Liver (tissue), 9 donors: ENCODE measurements around the gene LIMS2. TPM values are rescaled to one million over a fixed set of nuclear protein-coding genes. Genes with fewer than 3 reads are reported as not detected.

Experiments
- DNase-seq: peaks from one replicate; pipeline ENCODE4 v3.0.0-alpha.2; 2017; ENCODE audit warnings: low spot score
- H3K27ac ChIP-seq, 2 donors: one replicate each; pipeline ENCODE4 v1.7.0; 2013; ENCODE audit warnings: inconsistent platforms in 2 of 2, low read length in 2 of 2, control low read depth in 1 of 2, low read depth in 1 of 2, mild to moderate bottlenecking in 1 of 2
- H3K27me3 ChIP-seq, 4 donors: one replicate each; pipeline versions ENCODE4 v1.6.1 to v1.7.0; 2013; ENCODE audit warnings: low read length in 3 of 4, inconsistent platforms in 1 of 4, mild to moderate bottlenecking in 1 of 4, moderate library complexity in 1 of 4; ENCODE audit not compliant: control insufficient read depth in 4 of 4, insufficient read depth in 4 of 4
- H3K36me3 ChIP-seq, 4 donors: one replicate each; pipeline versions ENCODE4 v1.6.1 to v1.7.0; 2013; ENCODE audit warnings: low read length in 3 of 4, mild to moderate bottlenecking in 3 of 4, low read depth in 1 of 4, moderate library complexity in 1 of 4; ENCODE audit not compliant: control insufficient read depth in 4 of 4, insufficient read depth in 3 of 4
- H3K4me1 ChIP-seq, 4 donors: one replicate each; pipeline versions ENCODE4 v1.6.1 to v1.7.0; 2013; ENCODE audit warnings: low read length in 3 of 4, mild to moderate bottlenecking in 3 of 4, moderate library complexity in 1 of 4; ENCODE audit not compliant: control insufficient read depth in 4 of 4, insufficient read depth in 4 of 4
- H3K4me3 ChIP-seq, 3 donors: one replicate each; pipeline versions ENCODE4 v1.6.1 to v1.7.0; 2013; ENCODE audit warnings: low read length in 3 of 3, control low read depth in 1 of 3, low read depth in 1 of 3, mild to moderate bottlenecking in 1 of 3
- H3K9ac ChIP-seq, 2 donors: one replicate each; pipeline ENCODE4 v1.7.0; 2013; ENCODE audit warnings: low read length in 2 of 2, mild to moderate bottlenecking in 2 of 2, moderate library complexity in 2 of 2, control low read depth in 1 of 2, low read depth in 1 of 2
- H3K9me3 ChIP-seq, 4 donors: one replicate each; pipeline versions ENCODE4 v1.6.1 to v1.7.0; 2013; ENCODE audit warnings: low read length in 3 of 4; ENCODE audit not compliant: control insufficient read depth in 4 of 4
- EGR1 ChIP-seq, 2 donors: IDR thresholded peaks; 2 replicates each; pipeline ENCODE4 v1.6.1; 2016 to 2018; ENCODE audit warnings: antibody characterized with exemption in 2 of 2, low read depth in 2 of 2
- FOXA1 ChIP-seq: IDR thresholded peaks from 2 replicates; pipeline ENCODE4 v1.6.1; 2016; ENCODE audit warnings: antibody characterized with exemption
- FOXA2 ChIP-seq: IDR thresholded peaks from 2 replicates; pipeline ENCODE4 v1.6.1; 2016; ENCODE audit warnings: antibody characterized with exemption
- GABPA ChIP-seq, 2 donors: IDR thresholded peaks in 1 of 2; conservative IDR thresholded peaks in 1 of 2; 2 replicates each; pipeline ENCODE4 v1.6.1; 2016; ENCODE audit warnings: antibody characterized with exemption in 2 of 2, mild to moderate bottlenecking in 1 of 2, moderate library complexity in 1 of 2
- HNF4A ChIP-seq, 2 donors: conservative IDR thresholded peaks; 2 replicates each; pipeline ENCODE4 v1.6.1; 2016; ENCODE audit warnings: antibody characterized with exemption in 2 of 2, mild to moderate bottlenecking in 2 of 2
- HNF4G ChIP-seq: IDR thresholded peaks from 2 replicates; pipeline ENCODE4 v1.6.1; 2016; ENCODE audit warnings: antibody characterized with exemption
- JUND ChIP-seq, 2 donors: IDR thresholded peaks; 2 replicates each; pipeline ENCODE4 v1.6.1; 2016; ENCODE audit warnings: antibody characterized with exemption in 2 of 2
- MAX ChIP-seq: IDR thresholded peaks from 2 replicates; pipeline ENCODE4 v1.6.1; 2016; ENCODE audit warnings: antibody characterized with exemption
- NR2F2 ChIP-seq: IDR thresholded peaks from 2 replicates; pipeline ENCODE4 v1.6.1; 2016; ENCODE audit warnings: antibody characterized with exemption
- RAD21 ChIP-seq, 2 donors: IDR thresholded peaks; 2 replicates each; pipeline ENCODE4 v1.6.1; 2016; ENCODE audit warnings: antibody characterized with exemption in 2 of 2, mild to moderate bottlenecking in 2 of 2
- RXRA ChIP-seq, 2 donors: IDR thresholded peaks; 2 replicates each; pipeline ENCODE4 v1.6.1; 2017 to 2018; ENCODE audit warnings: antibody characterized with exemption in 2 of 2, mild to moderate bottlenecking in 1 of 2
- SP1 ChIP-seq: IDR thresholded peaks from 2 replicates; pipeline ENCODE4 v1.6.1; 2018; ENCODE audit warnings: antibody characterized with exemption, mild to moderate bottlenecking
- TAF1 ChIP-seq: conservative IDR thresholded peaks from 2 replicates; pipeline ENCODE4 v1.6.1; 2016; ENCODE audit warnings: antibody characterized with exemption, mild to moderate bottlenecking
- YY1 ChIP-seq: IDR thresholded peaks from 2 replicates; pipeline ENCODE4 v1.6.1; 2016; ENCODE audit warnings: antibody characterized with exemption, mild to moderate bottlenecking
- WGBS: extraction: QIAGEN DNeasy Blood & Tissue Kit; methylation state at CpG from one replicate; pipeline ENCODE4 v1.1.7; 2013; 5-methylcytosine and 5-hydroxymethylcytosine counted together
- polyA plus RNA-seq, 2 donors: library from polyadenylated mRNA; stranded (reverse) in 1 of 2; unstranded in 1 of 2; fragments of 200-250 nt in 1 of 2; fragments of >200 nt in 1 of 2; fragmentation: Nextera tagmentation in 1 of 2; extraction: Ambion mirVana in 1 of 2; gene quantifications; one replicate each; pipeline versions ENCODE4 v1.2.1 to v1.2.3, GENCODE V29; 2013 to 2015
- total RNA-seq, 2 donors: library from RNA; depleted of rRNA; stranded (reverse); fragments of >200 nt; gene quantifications; one replicate each; pipeline ENCODE4 v1.2.3, GENCODE V29; 2014
- TF ChIP-seq, protein P1 (sequence below): fragments of 150-350 bp; IDR thresholded peaks from 2 replicates; pipeline ENCODE4 v1.5.1; 2017; ENCODE audit warnings: improper control_type of control experiment, low read depth, low read length; ENCODE audit not compliant: missing input control
- TF ChIP-seq, protein P2 (sequence below): IDR thresholded peaks from 2 replicates; pipeline ENCODE4 v1.6.1; 2016; ENCODE audit warnings: antibody characterized with exemption, mild to moderate bottlenecking
- TF ChIP-seq, protein P3 (sequence below): IDR thresholded peaks from 2 replicates; pipeline ENCODE4 v1.6.1; 2016; ENCODE audit warnings: antibody characterized with exemption
- TF ChIP-seq, protein P4 (sequence below): IDR thresholded peaks from 2 replicates; pipeline ENCODE4 v1.6.1; 2016; ENCODE audit warnings: antibody characterized with exemption
- donor health status: healthy.
- donor health status: healthy.
- donor health status: healthy.
- donor health status: healthy.
- donor health status: healthy.

Gene LIMS2
- total and polyA plus RNA-seq, 4 donors = 1.4 to 17.9 (median 16.1) TPM

GRCh38 chr2:127596311-127597045 is 78.9 kb downstream of the LIMS2 start:
- no peak for TF ChIP-seq FOXA2
- TF ChIP-seq TAF1 = no peak
- no peak for TF ChIP-seq GABPA (IDR thresholded peaks at IDR 0.05 in 1 of 2, conservative IDR thresholded peaks at IDR 0.05 in 1 of 2)
- no peak for TF ChIP-seq FOXA1
- WGBS = 95% methylated on average over 14 of the region's 14 CpGs
- Histone ChIP-seq H3K36me3 (no peaks in the 10 kb centered on the region), H3K4me3 (no peak overlapping the region), H3K4me1 (no peaks in the 10 kb centered on the region), H3K27me3 (no peaks in the 10 kb centered on the region), H3K9me3 (no peaks in the 10 kb centered on the region), H3K9ac (no peak overlapping the region), H3K27ac (no peak overlapping the region)
- DNase-seq = no peak

- no peak overlapping the region for H3K27ac ChIP-seq
- H3K4me1 ChIP-seq = no peaks in the 10 kb centered on the region
- no peak for TF ChIP-seq YY1
- TF ChIP-seq, protein P1, sequence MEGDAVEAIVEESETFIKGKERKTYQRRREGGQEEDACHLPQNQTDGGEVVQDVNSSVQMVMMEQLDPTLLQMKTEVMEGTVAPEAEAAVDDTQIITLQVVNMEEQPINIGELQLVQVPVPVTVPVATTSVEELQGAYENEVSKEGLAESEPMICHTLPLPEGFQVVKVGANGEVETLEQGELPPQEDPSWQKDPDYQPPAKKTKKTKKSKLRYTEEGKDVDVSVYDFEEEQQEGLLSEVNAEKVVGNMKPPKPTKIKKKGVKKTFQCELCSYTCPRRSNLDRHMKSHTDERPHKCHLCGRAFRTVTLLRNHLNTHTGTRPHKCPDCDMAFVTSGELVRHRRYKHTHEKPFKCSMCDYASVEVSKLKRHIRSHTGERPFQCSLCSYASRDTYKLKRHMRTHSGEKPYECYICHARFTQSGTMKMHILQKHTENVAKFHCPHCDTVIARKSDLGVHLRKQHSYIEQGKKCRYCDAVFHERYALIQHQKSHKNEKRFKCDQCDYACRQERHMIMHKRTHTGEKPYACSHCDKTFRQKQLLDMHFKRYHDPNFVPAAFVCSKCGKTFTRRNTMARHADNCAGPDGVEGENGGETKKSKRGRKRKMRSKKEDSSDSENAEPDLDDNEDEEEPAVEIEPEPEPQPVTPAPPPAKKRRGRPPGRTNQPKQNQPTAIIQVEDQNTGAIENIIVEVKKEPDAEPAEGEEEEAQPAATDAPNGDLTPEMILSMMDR = no peak
- no peak for TF ChIP-seq SP1
- TF ChIP-seq RAD21 (IDR thresholded peaks at IDR 0.05) = no peak
- TF ChIP-seq FOXA1 = no peak
- TF ChIP-seq JUND (IDR thresholded peaks at IDR 0.05) = no peak
- no peak for TF ChIP-seq NR2F2
- no peak for TF ChIP-seq MAX
- TF ChIP-seq RXRA (IDR thresholded peaks at IDR 0.05) = no peak
- TF ChIP-seq, protein P2, sequence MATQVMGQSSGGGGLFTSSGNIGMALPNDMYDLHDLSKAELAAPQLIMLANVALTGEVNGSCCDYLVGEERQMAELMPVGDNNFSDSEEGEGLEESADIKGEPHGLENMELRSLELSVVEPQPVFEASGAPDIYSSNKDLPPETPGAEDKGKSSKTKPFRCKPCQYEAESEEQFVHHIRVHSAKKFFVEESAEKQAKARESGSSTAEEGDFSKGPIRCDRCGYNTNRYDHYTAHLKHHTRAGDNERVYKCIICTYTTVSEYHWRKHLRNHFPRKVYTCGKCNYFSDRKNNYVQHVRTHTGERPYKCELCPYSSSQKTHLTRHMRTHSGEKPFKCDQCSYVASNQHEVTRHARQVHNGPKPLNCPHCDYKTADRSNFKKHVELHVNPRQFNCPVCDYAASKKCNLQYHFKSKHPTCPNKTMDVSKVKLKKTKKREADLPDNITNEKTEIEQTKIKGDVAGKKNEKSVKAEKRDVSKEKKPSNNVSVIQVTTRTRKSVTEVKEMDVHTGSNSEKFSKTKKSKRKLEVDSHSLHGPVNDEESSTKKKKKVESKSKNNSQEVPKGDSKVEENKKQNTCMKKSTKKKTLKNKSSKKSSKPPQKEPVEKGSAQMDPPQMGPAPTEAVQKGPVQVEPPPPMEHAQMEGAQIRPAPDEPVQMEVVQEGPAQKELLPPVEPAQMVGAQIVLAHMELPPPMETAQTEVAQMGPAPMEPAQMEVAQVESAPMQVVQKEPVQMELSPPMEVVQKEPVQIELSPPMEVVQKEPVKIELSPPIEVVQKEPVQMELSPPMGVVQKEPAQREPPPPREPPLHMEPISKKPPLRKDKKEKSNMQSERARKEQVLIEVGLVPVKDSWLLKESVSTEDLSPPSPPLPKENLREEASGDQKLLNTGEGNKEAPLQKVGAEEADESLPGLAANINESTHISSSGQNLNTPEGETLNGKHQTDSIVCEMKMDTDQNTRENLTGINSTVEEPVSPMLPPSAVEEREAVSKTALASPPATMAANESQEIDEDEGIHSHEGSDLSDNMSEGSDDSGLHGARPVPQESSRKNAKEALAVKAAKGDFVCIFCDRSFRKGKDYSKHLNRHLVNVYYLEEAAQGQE = no peak
- no peak for TF ChIP-seq HNF4G
- TF ChIP-seq HNF4A (conservative IDR thresholded peaks at IDR 0.05) = no peak
- no peak for TF ChIP-seq FOXA2
- TF ChIP-seq, protein P3, sequence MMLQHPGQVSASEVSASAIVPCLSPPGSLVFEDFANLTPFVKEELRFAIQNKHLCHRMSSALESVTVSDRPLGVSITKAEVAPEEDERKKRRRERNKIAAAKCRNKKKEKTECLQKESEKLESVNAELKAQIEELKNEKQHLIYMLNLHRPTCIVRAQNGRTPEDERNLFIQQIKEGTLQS = no peak
- no peak for TF ChIP-seq EGR1 (IDR thresholded peaks at IDR 0.05; ENCODE audit: low read depth in 2 of 2)
- TF ChIP-seq GABPA (IDR thresholded peaks at IDR 0.05 in 1 of 2, conservative IDR thresholded peaks at IDR 0.05 in 1 of 2) = no peak
- no peak for TF ChIP-seq TAF1
- TF ChIP-seq, protein P4, sequence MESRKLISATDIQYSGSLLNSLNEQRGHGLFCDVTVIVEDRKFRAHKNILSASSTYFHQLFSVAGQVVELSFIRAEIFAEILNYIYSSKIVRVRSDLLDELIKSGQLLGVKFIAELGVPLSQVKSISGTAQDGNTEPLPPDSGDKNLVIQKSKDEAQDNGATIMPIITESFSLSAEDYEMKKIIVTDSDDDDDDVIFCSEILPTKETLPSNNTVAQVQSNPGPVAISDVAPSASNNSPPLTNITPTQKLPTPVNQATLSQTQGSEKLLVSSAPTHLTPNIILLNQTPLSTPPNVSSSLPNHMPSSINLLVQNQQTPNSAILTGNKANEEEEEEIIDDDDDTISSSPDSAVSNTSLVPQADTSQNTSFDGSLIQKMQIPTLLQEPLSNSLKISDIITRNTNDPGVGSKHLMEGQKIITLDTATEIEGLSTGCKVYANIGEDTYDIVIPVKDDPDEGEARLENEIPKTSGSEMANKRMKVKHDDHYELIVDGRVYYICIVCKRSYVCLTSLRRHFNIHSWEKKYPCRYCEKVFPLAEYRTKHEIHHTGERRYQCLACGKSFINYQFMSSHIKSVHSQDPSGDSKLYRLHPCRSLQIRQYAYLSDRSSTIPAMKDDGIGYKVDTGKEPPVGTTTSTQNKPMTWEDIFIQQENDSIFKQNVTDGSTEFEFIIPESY = no peak
- H3K4me3 ChIP-seq = no peak overlapping the region
- H3K36me3 ChIP-seq = no peaks in the 10 kb centered on the region
- H3K9me3 ChIP-seq = no peaks in the 10 kb centered on the region
- H3K9ac ChIP-seq = no peak overlapping the region
- DNase-seq = no peak
- WGBS = 93% methylated on average over 10 of the region's 10 CpGs
- no peaks in the 10 kb centered on the region for H3K27me3 ChIP-seq
Observed at GRCh38 chr2:127594116-127594591, 81.2 kb downstream of the LIMS2 start.
